Astrocyte (in vitro differentiated cells and primary cell): ENCODE measurements around the gene DDX23. TPM values are rescaled to one million over a fixed set of nuclear protein-coding genes. Genes with fewer than 3 reads are reported as not detected.

Experiments
- DNase-seq: peaks from one replicate; pipeline ENCODE4 v3.0.0-alpha.2; 2010; ENCODE audit warnings: low read depth
- FAIRE-seq: peaks from 2 replicates; lab custom pipeline; 2011; peaks lifted over from hg19 to GRCh38; lab: Jason Lieb, UNC
- H2AFZ ChIP-seq: 2 replicates; pipeline ENCODE4 v1.6.0; 2012; ENCODE audit warnings: low read depth, low read length, inconsistent platforms
- H3K27ac ChIP-seq: 2 replicates; pipeline ENCODE4 v1.5.1; 2011; ENCODE audit warnings: low read depth, low read length, inconsistent platforms
- H3K27me3 ChIP-seq: 2 replicates; pipeline ENCODE4 v1.6.0; 2011; ENCODE audit warnings: low read length, inconsistent platforms; ENCODE audit not compliant: insufficient read depth
- H3K36me3 ChIP-seq: 2 replicates; pipeline ENCODE4 v1.5.1; 2011; ENCODE audit warnings: low read length, inconsistent platforms; ENCODE audit not compliant: insufficient read depth
- H3K4me1 ChIP-seq: 2 replicates; pipeline ENCODE4 v1.5.1; 2011; ENCODE audit warnings: low read length, inconsistent platforms; ENCODE audit not compliant: insufficient read depth
- H3K4me2 ChIP-seq: 2 replicates; pipeline ENCODE4 v1.6.0; 2012; ENCODE audit warnings: low read length, inconsistent platforms
- H3K4me3 ChIP-seq: 2 replicates; pipeline ENCODE4 v1.5.1; 2011; ENCODE audit warnings: low read depth, mild to moderate bottlenecking, low read length, inconsistent platforms; ENCODE audit not compliant: insufficient read depth
- H3K79me2 ChIP-seq: 2 replicates; pipeline ENCODE4 v1.6.0; 2012; ENCODE audit warnings: mild to moderate bottlenecking, low read length, inconsistent platforms; ENCODE audit not compliant: insufficient read depth
- H3K9ac ChIP-seq: 2 replicates; pipeline ENCODE4 v1.6.0; 2012; ENCODE audit warnings: mild to moderate bottlenecking, low read length, inconsistent platforms
- H3K9me3 ChIP-seq: 2 replicates; pipeline ENCODE4 v1.5.1; 2012; ENCODE audit warnings: low read depth, mild to moderate bottlenecking, low read length, inconsistent platforms; ENCODE audit not compliant: insufficient read depth
- H4K20me1 ChIP-seq: 2 replicates; pipeline ENCODE4 v1.6.0; 2012; ENCODE audit warnings: low read length, inconsistent platforms; ENCODE audit not compliant: insufficient read depth
- H3K27ac Mint-ChIP-seq: one replicate; pipeline ENCODE4 v1.8.0; 2021; ENCODE audit warnings: mild to moderate bottlenecking, mixed read lengths; ENCODE audit not compliant: unreplicated experiment
- H3K27me3 Mint-ChIP-seq: one replicate; pipeline ENCODE4 v1.8.0; 2021; ENCODE audit warnings: low read depth, mixed read lengths; ENCODE audit not compliant: unreplicated experiment
- H3K36me3 Mint-ChIP-seq: one replicate; pipeline ENCODE4 v1.8.0; 2021; ENCODE audit warnings: low read depth, mixed read lengths; ENCODE audit not compliant: unreplicated experiment
- H3K4me1 Mint-ChIP-seq: one replicate; pipeline ENCODE4 v1.8.0; 2021; ENCODE audit warnings: low read depth, mixed read lengths; ENCODE audit not compliant: unreplicated experiment
- H3K4me3 Mint-ChIP-seq: one replicate; pipeline ENCODE4 v1.8.0; 2021; ENCODE audit warnings: mild to moderate bottlenecking, moderate library complexity, mixed read lengths; ENCODE audit not compliant: unreplicated experiment
- H3K9me3 Mint-ChIP-seq: one replicate; pipeline ENCODE4 v1.8.0; 2021; ENCODE audit warnings: mild to moderate bottlenecking, mixed read lengths; ENCODE audit not compliant: unreplicated experiment
- CTCF ChIP-seq: IDR thresholded peaks from 2 replicates; pipeline ENCODE4 v1.5.1; 2011; ENCODE audit warnings: low read depth, mild to moderate bottlenecking, inconsistent platforms, low read length, moderate library complexity; ENCODE audit not compliant: insufficient read depth
- EZH2 ChIP-seq: IDR thresholded peaks from 2 replicates; pipeline ENCODE4 v1.6.1; 2012; ENCODE audit warnings: mild to moderate bottlenecking, low read length, inconsistent platforms; ENCODE audit not compliant: insufficient read depth
- total RNA-seq: library from RNA; stranded (reverse); gene quantifications from 2 replicates; pipeline ENCODE4 v1.2.1, GENCODE V29; 2021

The DDX23 gene
- total RNA-seq, 1 donor from 2014 or later, result 77.1 TPM

- no peak for TF ChIP-seq CTCF
- no peak for TF ChIP-seq EZH2
- no peaks in the 10 kb centered on the region for H3K27me3 Mint-ChIP-seq
- FAIRE-seq, result no peak
- Histone ChIP-seq H3K27ac (no peak overlapping the region), H4K20me1 (peaks cover 42% of the 10 kb centered on the region), H3K4me3 (peak overlapping the region; percentile 69), H3K27me3 (no peaks in the 10 kb centered on the region), H3K4me1 (peaks cover 13% of the 10 kb centered on the region), H3K9me3 (no peaks in the 10 kb centered on the region), H2AFZ (no peak overlapping the region), H3K79me2 (peaks cover 62% of the 10 kb centered on the region), H3K4me2 (peak overlapping the region; percentile 91), H3K9ac (peak overlapping the region; percentile 86), H3K36me3 (no peaks in the 10 kb centered on the region)
- peak overlapping the region; percentile 94 for H3K4me3 Mint-ChIP-seq
- H3K4me1 Mint-ChIP-seq, result peaks cover 8% of the 10 kb centered on the region
- no peak overlapping the region for H3K27ac Mint-ChIP-seq
- no peaks in the 10 kb centered on the region for H3K9me3 Mint-ChIP-seq
- DNase-seq, result no peak
- H3K36me3 Mint-ChIP-seq, result peaks cover 3% of the 10 kb centered on the region
Observed at GRCh38 chr12:48786591-48787544, 65.1 kb downstream of the DDX23 start.

- peaks cover 81% of the 10 kb centered on the region for H3K79me2 ChIP-seq
- Mint-ChIP-seq H3K4me1 (peaks cover 17% of the 10 kb centered on the region), H3K4me3 (no peak overlapping the region)
Observed at GRCh38 chr12:48783432-48783831, 68.5 kb downstream of the DDX23 start.

More at GRCh38 chr12:48783432-48783831, 68.5 kb downstream of the DDX23 start:
- no peak for DNase-seq
- Histone ChIP-seq H3K9me3 (no peaks in the 10 kb centered on the region), H4K20me1 (peaks cover 68% of the 10 kb centered on the region), H3K27me3 (no peaks in the 10 kb centered on the region), H3K4me3 (no peak overlapping the region), H3K9ac (no peak overlapping the region), H3K36me3 (no peaks in the 10 kb centered on the region), H3K27ac (no peak overlapping the region), H2AFZ (no peak overlapping the region), H3K4me2 (no peak overlapping the region), H3K4me1 (peaks cover 35% of the 10 kb centered on the region)
- H3K9me3 Mint-ChIP-seq, result no peaks in the 10 kb centered on the region
- no peaks in the 10 kb centered on the region for H3K27me3 Mint-ChIP-seq
- H3K27ac Mint-ChIP-seq, result no peak overlapping the region
- no peak for FAIRE-seq
- TF ChIP-seq EZH2 (no peak), CTCF (no peak)
- peaks cover 9% of the 10 kb centered on the region for H3K36me3 Mint-ChIP-seq
